ENCODE results near the gene CAPN10.
"Not testable (repeated sequence)": the region's sequence is repeated elsewhere in the genome, so short reads cannot be mapped to it uniquely, and the experiment has no call there.

Gene CAPN10, protein sequence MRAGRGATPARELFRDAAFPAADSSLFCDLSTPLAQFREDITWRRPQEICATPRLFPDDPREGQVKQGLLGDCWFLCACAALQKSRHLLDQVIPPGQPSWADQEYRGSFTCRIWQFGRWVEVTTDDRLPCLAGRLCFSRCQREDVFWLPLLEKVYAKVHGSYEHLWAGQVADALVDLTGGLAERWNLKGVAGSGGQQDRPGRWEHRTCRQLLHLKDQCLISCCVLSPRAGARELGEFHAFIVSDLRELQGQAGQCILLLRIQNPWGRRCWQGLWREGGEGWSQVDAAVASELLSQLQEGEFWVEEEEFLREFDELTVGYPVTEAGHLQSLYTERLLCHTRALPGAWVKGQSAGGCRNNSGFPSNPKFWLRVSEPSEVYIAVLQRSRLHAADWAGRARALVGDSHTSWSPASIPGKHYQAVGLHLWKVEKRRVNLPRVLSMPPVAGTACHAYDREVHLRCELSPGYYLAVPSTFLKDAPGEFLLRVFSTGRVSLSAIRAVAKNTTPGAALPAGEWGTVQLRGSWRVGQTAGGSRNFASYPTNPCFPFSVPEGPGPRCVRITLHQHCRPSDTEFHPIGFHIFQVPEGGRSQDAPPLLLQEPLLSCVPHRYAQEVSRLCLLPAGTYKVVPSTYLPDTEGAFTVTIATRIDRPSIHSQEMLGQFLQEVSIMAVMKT

DNA sequence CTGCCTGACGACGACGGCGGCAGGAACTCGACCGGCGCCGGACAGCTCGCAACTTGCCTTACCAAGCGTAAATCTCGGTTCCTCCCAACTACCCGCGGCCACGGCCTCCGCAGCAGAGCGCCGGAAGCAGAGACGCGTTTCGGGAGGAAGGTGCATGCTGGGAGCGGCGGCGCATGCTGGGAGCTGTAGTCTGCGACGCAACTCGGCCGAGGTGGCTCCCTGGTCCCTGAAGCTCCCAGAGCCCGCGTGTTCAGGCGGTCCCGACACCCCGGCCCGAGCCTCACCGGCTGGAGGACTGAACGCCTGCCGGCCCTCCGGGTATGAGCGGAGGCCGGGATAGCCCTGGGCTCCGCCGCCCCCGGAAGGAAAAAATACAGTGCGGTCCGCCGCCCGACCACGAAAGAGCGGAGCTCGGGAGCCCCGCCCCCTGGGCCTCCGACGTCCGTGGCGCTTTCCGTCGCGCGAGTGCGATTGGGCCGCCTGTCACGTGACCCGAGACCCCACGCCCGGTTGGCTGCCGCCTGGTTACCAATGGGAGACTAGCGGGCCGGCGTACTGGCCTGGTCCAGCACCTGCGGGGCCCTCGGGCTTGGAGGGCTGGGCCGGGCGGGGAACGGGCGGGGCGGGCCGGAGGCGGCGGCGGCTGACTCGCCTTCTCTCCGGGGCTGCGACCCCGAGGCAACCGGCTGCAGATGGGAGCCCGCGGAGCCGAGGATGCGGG is at the start of gene CAPN10:
CAPN10 (plus strand) TSS at position 537 of the 721 bp plus-strand sequence; CDS start at position 715, 178 bp downstream.
- peak; percentile 91 for DNase-seq (ENCODE audit: low read depth)
- peak within 1 kb of the TSS; percentile 99 for H3K4me3 ChIP-seq (ENCODE audit: control insufficient read depth, low read depth, low read length)
- TF ChIP-seq, protein P1, sequence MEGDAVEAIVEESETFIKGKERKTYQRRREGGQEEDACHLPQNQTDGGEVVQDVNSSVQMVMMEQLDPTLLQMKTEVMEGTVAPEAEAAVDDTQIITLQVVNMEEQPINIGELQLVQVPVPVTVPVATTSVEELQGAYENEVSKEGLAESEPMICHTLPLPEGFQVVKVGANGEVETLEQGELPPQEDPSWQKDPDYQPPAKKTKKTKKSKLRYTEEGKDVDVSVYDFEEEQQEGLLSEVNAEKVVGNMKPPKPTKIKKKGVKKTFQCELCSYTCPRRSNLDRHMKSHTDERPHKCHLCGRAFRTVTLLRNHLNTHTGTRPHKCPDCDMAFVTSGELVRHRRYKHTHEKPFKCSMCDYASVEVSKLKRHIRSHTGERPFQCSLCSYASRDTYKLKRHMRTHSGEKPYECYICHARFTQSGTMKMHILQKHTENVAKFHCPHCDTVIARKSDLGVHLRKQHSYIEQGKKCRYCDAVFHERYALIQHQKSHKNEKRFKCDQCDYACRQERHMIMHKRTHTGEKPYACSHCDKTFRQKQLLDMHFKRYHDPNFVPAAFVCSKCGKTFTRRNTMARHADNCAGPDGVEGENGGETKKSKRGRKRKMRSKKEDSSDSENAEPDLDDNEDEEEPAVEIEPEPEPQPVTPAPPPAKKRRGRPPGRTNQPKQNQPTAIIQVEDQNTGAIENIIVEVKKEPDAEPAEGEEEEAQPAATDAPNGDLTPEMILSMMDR (conservative IDR thresholded peaks at IDR 0.05; ENCODE audit: control insufficient read depth, insufficient read depth, low read depth, low read length), result no peak

DNA sequence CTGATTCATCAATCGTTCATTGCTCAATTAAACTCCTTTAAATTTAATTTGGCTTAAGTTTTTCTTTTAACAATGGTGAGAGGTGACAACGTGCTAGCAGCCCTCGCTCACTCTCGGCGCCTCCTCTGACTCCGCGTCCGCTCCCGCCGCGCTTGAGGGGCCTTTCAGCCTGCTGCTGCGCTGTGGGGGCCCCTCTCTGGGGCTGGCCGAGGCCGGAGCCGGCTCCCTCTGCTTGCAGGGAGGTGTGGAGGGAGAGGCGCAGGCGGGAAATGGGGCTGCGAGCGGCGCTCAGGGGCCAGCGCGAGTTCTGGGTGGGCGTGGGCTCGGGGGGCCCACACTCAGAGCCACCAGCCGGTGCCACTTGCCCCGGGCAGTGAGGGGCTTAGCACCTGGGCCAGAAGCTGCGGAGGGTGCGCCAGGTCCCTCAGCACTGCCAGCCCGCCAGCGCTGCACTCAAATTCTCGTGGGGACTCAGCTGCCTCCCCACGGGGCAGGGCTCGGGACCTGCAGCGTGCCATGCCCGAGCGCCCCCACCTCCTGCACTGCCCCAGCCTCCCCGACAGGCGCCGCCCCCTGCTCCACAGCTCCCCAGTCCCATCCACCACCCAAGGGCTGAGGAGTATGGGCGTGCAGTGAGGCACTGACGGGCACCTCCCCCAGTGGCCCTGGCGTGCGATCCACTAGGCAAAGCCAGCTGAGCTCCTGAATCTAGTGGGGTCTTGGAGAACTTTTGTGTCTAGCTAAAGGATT is 48.3 kb upstream of the CAPN10 start:
- H3K4me3 ChIP-seq (ENCODE audit: control insufficient read depth, low read depth, low read length), result no peak overlapping the region
- TF ChIP-seq, protein P1 (conservative IDR thresholded peaks at IDR 0.05; ENCODE audit: control insufficient read depth, insufficient read depth, low read depth, low read length), result no peak
- no peak for DNase-seq (ENCODE audit: low read depth)

DNA sequence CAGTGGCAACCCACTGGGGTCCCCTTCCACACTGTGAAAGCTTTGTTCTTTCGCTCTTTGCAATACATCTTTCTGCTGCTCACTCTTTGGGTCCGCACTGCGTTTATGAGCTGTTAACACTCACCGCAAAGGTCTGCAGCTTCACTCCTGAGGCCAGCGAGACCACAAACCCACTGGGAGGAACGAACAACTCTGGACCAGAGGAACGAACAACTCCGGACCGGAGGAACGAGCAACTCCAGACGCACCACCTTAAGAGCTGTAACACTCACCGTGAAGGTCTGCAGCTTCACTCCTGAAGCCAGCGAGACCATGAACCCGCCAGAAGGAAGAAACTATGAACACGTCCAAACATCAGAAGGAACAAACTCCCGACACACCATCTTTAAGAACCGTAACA is 47.4 kb upstream of the CAPN10 start:
- DNase-seq (ENCODE audit: low read depth); H3K4me3 ChIP-seq (ENCODE audit: control insufficient read depth, low read depth, low read length): not testable (repeated sequence)

DNA sequence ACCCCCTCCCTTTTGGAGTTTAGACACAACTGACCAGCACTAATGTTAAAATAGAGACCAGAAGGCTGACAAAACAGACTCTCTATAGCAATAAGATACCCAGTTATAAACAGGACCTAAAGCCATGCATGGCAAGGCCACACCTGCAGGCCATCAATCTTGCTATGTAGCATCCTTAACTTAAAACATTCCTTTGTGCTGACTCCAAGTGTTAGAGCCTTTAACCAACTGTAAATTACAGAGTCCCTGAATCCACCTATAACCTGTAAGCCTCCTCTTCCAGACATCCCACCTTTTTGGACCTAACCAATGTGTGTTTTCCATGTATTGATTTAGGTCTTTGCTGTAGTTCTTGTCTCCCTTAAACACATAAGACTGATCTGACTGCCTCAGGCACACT is 46.6 kb upstream of the CAPN10 start:
- DNase-seq (ENCODE audit: low read depth), result no peak
- TF ChIP-seq, protein P1 (conservative IDR thresholded peaks at IDR 0.05; ENCODE audit: control insufficient read depth, insufficient read depth, low read depth, low read length), result no peak
- no peak overlapping the region for H3K4me3 ChIP-seq (ENCODE audit: control insufficient read depth, low read depth, low read length)

- TF ChIP-seq, protein P1 (conservative IDR thresholded peaks at IDR 0.05; ENCODE audit: control insufficient read depth, insufficient read depth, low read depth, low read length), result no peak
- DNase-seq (ENCODE audit: low read depth), result no peak
- no peak overlapping the region for H3K4me3 ChIP-seq (ENCODE audit: control insufficient read depth, low read depth, low read length)
Measured at GRCh38 chr2:240551288-240551687, 35.2 kb upstream of the CAPN10 start.

- no peak for DNase-seq (ENCODE audit: low read depth)
- TF ChIP-seq, protein P1 (conservative IDR thresholded peaks at IDR 0.05; ENCODE audit: control insufficient read depth, insufficient read depth, low read depth, low read length), result no peak
- H3K4me3 ChIP-seq (ENCODE audit: control insufficient read depth, low read depth, low read length), result no peak overlapping the region
Measured at GRCh38 chr2:240551811-240552210, 34.7 kb upstream of the CAPN10 start.

Measured in fibroblast of mammary gland (primary cell).